GM12873 (cell line): ENCODE results near the gene DPH3.

Source experiments
- CTCF ChIP-seq: IDR thresholded peaks from 2 replicates; pipeline ENCODE4 v1.5.1; 2012; ENCODE audit warnings: low read depth, mild to moderate bottlenecking, moderate library complexity, low read length, control low read depth; ENCODE audit not compliant: insufficient read depth; ENCODE audit errors: missing control alignments

The DPH3 gene

GRCh38 chr3:16239780-16240179, 25.0 kb downstream of the DPH3 start:
- no peak for TF ChIP-seq CTCF

GRCh38 chr3:16239086-16239770, 25.5 kb downstream of the DPH3 start:
- no peak for TF ChIP-seq CTCF

- no peak for TF ChIP-seq CTCF
Measured at GRCh38 chr3:16236856-16237393, 27.8 kb downstream of the DPH3 start.

GRCh38 chr3:16236030-16236639, 28.6 kb downstream of the DPH3 start:
- no peak for TF ChIP-seq CTCF

GRCh38 chr3:16234281-16234680, 30.5 kb downstream of the DPH3 start:
- no peak for TF ChIP-seq CTCF

GRCh38 chr3:16233806-16234205, 30.9 kb downstream of the DPH3 start:
- no peak for TF ChIP-seq CTCF

- no peak for TF ChIP-seq CTCF
Measured at GRCh38 chr3:16231983-16232382, 32.8 kb downstream of the DPH3 start.
